HepG2 (cell line): ENCODE results near the gene HNRNPUL1. TPM values are rescaled to one million over a fixed set of nuclear protein-coding genes. Genes with fewer than 3 reads are reported as not detected.

Experiments
- ADNP ChIP-seq: sonication (generic); formaldehyde crosslinking; IDR thresholded peaks from 2 replicates; pipeline ENCODE4 v1.4.0; 2020; ENCODE audit warnings: missing genetic modification reagents
- FOXA3 ChIP-seq: IDR thresholded peaks from 2 replicates; pipeline ENCODE4 v1.6.1; 2016; ENCODE audit warnings: missing genetic modification reagents, missing compliant biosample characterization
- GATAD1 ChIP-seq: IDR thresholded peaks from 2 replicates; pipeline ENCODE4 v1.6.1; 2016; ENCODE audit warnings: missing genetic modification reagents, missing compliant biosample characterization
- HCFC1 ChIP-seq: fragments of 150-350 bp; IDR thresholded peaks from 2 replicates; pipeline ENCODE4 v1.6.1; 2014; ENCODE audit warnings: low read depth, low read length
- HMG20A ChIP-seq: IDR thresholded peaks from 2 replicates; pipeline ENCODE4 v1.6.1; 2016; ENCODE audit warnings: borderline replicate concordance
- MAFG ChIP-seq: sonication (generic); formaldehyde crosslinking; IDR thresholded peaks from 2 replicates; pipeline ENCODE4 v1.5.1; 2020; ENCODE audit warnings: mild to moderate bottlenecking, missing genetic modification reagents
- MIXL1 ChIP-seq: IDR thresholded peaks from 2 replicates; pipeline ENCODE4 v1.6.1; 2016
- NR2C2 ChIP-seq: sonication (generic); formaldehyde crosslinking; IDR thresholded peaks from 2 replicates; pipeline ENCODE4 v1.4.0; 2020; ENCODE audit warnings: missing genetic modification reagents, mild to moderate bottlenecking, moderate library complexity, borderline replicate concordance
- NR2F6 ChIP-seq, 2 experiments: IDR thresholded peaks; 2 replicates each; pipeline ENCODE4 v1.6.1; 2016; ENCODE audit warnings: antibody characterized with exemption in 1 of 2, mild to moderate bottlenecking in 1 of 2
- RFX1 ChIP-seq: fragments of 450-650 bp; IDR thresholded peaks from 2 replicates; pipeline ENCODE4 v1.6.1; 2017
- RFXANK ChIP-seq: IDR thresholded peaks from 2 replicates; pipeline ENCODE4 v1.6.1; 2016
- SRF ChIP-seq: IDR thresholded peaks from 2 replicates; pipeline ENCODE4 v1.6.1; 2011; ENCODE audit warnings: mild to moderate bottlenecking, low read depth, low read length, moderate library complexity
- TBX2 ChIP-seq: sonication (generic); formaldehyde crosslinking; IDR thresholded peaks from 2 replicates; pipeline ENCODE4 v1.5.0; 2020; ENCODE audit warnings: missing genetic modification reagents, mild to moderate bottlenecking, borderline replicate concordance
- TSC22D2 ChIP-seq: sonication (generic); formaldehyde crosslinking; IDR thresholded peaks from 2 replicates; pipeline ENCODE4 v1.5.1; 2020; ENCODE audit warnings: missing genetic modification reagents, mild to moderate bottlenecking, borderline replicate concordance
- ZNF264 ChIP-seq: sonication (generic); formaldehyde crosslinking; IDR thresholded peaks from 2 replicates; pipeline ENCODE4 v1.4.0; 2020; ENCODE audit warnings: missing genetic modification reagents
- ZNF629 ChIP-seq: sonication (generic); formaldehyde crosslinking; conservative IDR thresholded peaks from 2 replicates; pipeline ENCODE4 v1.5.0; 2020; ENCODE audit warnings: missing genetic modification reagents
- polyA plus RNA-seq, 8 experiments: library from polyadenylated mRNA; depleted of rRNA in 3 of 8; stranded (reverse) in 7 of 8; unstranded in 1 of 8; fragments of >200 nt; fragmentation: Illumina TruSeq in 4 of 8; extraction: Trizol in 4 of 8; gene quantifications; 2 replicates each; pipeline versions ENCODE4 v1.2.1 to v1.2.3, GENCODE V29; 2011 to 2016; ENCODE audit warnings: low read depth in 4 of 8, missing spikeins in 1 of 8, mixed read lengths in 1 of 8; ENCODE audit not compliant: insufficient read depth in 1 of 8
- total RNA-seq, 5 experiments: library from RNA; depleted of rRNA; stranded (reverse); fragments of >200 nt; fragmentation: Illumina TruSeq; extraction: Trizol; gene quantifications; 2 replicates each; pipeline ENCODE4 v1.2.3, GENCODE V29; 2016; ENCODE audit warnings: low read depth in 1 of 5
- TF ChIP-seq, protein P1 (sequence below): sonication (generic); formaldehyde crosslinking; IDR thresholded peaks from 2 replicates; pipeline ENCODE4 v1.4.0; 2020; ENCODE audit warnings: missing genetic modification reagents
- TF ChIP-seq, protein P2 (sequence below): sonication (generic); formaldehyde crosslinking; IDR thresholded peaks from 2 replicates; pipeline ENCODE4 v1.5.0; 2020; ENCODE audit warnings: missing genetic modification reagents
- TF ChIP-seq, protein P3 (sequence below): sonication (generic); formaldehyde crosslinking; IDR thresholded peaks from 2 replicates; pipeline ENCODE4 v1.5.1; 2020; ENCODE audit warnings: missing genetic modification reagents, mild to moderate bottlenecking, borderline replicate concordance
- TF ChIP-seq, protein P4 (sequence below): sonication (generic); formaldehyde crosslinking; IDR thresholded peaks from 2 replicates; pipeline ENCODE4 v1.4.0; 2020; ENCODE audit warnings: mild to moderate bottlenecking, missing genetic modification reagents, borderline replicate concordance

Gene HNRNPUL1
- total and polyA plus RNA-seq, 2 of the 13 experiments (the other 11 are each of a cell fraction or from before 2014, with no cell fraction given): 30.9 to 81.7 TPM

DNA sequence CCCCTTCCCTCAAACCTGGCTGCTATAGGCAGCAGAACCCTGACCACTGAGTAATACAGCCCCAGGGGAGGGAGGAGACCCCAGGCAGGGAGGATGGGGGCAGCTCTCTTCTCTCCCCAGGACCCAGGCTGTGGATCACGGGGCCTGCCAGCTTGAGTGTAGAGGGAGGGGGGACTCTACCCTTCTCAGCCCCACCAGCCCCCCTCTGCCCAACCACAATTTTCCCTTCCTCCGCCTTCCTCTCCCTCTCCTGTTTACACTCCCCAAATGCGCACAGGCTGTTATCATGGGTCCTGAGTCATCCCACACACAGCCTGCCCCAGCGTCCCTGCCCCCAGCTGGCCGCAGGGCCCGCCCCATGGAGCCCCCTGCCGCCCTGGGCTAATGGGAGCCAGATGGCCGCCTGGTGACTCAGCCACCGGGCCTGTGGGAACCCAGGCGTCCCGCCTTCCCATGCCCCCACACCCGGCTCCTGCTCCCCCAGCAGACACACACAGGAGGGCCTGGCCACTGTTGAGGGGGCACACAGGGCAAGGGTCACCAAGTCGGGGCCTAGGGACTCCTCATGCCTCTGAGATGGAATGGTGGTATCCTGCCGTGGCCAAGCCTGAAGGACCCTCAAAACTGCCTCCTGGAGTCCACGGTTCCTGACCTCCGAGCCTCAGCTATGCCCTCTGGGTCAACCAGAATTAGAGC lies 59.4 kb downstream of the HNRNPUL1 start (continued):
- TF ChIP-seq RFX1: no peak
- TF ChIP-seq, protein P1, sequence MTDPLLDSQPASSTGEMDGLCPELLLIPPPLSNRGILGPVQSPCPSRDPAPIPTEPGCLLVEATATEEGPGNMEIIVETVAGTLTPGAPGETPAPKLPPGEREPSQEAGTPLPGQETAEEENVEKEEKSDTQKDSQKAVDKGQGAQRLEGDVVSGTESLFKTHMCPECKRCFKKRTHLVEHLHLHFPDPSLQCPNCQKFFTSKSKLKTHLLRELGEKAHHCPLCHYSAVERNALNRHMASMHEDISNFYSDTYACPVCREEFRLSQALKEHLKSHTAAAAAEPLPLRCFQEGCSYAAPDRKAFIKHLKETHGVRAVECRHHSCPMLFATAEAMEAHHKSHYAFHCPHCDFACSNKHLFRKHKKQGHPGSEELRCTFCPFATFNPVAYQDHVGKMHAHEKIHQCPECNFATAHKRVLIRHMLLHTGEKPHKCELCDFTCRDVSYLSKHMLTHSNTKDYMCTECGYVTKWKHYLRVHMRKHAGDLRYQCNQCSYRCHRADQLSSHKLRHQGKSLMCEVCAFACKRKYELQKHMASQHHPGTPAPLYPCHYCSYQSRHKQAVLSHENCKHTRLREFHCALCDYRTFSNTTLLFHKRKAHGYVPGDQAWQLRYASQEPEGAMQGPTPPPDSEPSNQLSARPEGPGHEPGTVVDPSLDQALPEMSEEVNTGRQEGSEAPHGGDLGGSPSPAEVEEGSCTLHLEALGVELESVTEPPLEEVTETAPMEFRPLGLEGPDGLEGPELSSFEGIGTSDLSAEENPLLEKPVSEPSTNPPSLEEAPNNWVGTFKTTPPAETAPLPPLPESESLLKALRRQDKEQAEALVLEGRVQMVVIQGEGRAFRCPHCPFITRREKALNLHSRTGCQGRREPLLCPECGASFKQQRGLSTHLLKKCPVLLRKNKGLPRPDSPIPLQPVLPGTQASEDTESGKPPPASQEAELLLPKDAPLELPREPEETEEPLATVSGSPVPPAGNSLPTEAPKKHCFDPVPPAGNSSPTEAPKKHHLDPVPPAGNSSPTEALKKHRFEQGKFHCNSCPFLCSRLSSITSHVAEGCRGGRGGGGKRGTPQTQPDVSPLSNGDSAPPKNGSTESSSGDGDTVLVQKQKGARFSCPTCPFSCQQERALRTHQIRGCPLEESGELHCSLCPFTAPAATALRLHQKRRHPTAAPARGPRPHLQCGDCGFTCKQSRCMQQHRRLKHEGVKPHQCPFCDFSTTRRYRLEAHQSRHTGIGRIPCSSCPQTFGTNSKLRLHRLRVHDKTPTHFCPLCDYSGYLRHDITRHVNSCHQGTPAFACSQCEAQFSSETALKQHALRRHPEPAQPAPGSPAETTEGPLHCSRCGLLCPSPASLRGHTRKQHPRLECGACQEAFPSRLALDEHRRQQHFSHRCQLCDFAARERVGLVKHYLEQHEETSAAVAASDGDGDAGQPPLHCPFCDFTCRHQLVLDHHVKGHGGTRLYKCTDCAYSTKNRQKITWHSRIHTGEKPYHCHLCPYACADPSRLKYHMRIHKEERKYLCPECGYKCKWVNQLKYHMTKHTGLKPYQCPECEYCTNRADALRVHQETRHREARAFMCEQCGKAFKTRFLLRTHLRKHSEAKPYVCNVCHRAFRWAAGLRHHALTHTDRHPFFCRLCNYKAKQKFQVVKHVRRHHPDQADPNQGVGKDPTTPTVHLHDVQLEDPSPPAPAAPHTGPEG (CRISPR knock-in tag): no peak
- TF ChIP-seq FOXA3 (CRISPR knock-in tag): peak; percentile 90
- no peak for TF ChIP-seq MIXL1 (CRISPR knock-in tag)
- 0 out of 2 replicates have a peak, but pooled peaks have one; percentile 31 for TF ChIP-seq GATAD1 (CRISPR knock-in tag)
- TF ChIP-seq RFXANK (CRISPR knock-in tag): no peak
- 0 out of 2 replicates have a peak, but pooled peaks have one; percentile 11 for TF ChIP-seq NR2C2 (CRISPR knock-in tag)
- no peak for TF ChIP-seq TSC22D2 (CRISPR knock-in tag)
- TF ChIP-seq HMG20A (CRISPR knock-in tag): 0 out of 2 replicates have a peak, but pooled peaks have one; percentile 19
- no peak for TF ChIP-seq MAFG (CRISPR knock-in tag)
- no peak for TF ChIP-seq NR2F6 (IDR thresholded peaks at IDR 0.05)
- TF ChIP-seq NR2F6 (CRISPR knock-in tag; IDR thresholded peaks at IDR 0.05): peak; percentile 76
- no peak for TF ChIP-seq ZNF629 (CRISPR knock-in tag)
- TF ChIP-seq TBX2 (CRISPR knock-in tag): peak; percentile 19; the same call in 1 of the 2 replicates
- TF ChIP-seq, protein P2, sequence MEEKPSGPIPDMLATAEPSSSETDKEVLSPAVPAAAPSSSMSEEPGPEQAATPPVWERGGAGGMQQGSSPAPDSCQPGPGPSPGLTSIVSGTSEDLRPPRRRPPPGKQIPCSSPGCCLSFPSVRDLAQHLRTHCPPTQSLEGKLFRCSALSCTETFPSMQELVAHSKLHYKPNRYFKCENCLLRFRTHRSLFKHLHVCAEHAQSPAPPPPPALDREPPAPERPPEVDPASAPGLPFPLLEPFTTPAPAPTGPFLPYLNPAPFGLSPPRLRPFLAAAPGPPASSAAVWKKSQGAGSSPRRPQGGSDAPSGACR (CRISPR knock-in tag): 0 out of 2 replicates have a peak, but pooled peaks have one; percentile 79
- no peak for TF ChIP-seq HCFC1
- TF ChIP-seq, protein P3, sequence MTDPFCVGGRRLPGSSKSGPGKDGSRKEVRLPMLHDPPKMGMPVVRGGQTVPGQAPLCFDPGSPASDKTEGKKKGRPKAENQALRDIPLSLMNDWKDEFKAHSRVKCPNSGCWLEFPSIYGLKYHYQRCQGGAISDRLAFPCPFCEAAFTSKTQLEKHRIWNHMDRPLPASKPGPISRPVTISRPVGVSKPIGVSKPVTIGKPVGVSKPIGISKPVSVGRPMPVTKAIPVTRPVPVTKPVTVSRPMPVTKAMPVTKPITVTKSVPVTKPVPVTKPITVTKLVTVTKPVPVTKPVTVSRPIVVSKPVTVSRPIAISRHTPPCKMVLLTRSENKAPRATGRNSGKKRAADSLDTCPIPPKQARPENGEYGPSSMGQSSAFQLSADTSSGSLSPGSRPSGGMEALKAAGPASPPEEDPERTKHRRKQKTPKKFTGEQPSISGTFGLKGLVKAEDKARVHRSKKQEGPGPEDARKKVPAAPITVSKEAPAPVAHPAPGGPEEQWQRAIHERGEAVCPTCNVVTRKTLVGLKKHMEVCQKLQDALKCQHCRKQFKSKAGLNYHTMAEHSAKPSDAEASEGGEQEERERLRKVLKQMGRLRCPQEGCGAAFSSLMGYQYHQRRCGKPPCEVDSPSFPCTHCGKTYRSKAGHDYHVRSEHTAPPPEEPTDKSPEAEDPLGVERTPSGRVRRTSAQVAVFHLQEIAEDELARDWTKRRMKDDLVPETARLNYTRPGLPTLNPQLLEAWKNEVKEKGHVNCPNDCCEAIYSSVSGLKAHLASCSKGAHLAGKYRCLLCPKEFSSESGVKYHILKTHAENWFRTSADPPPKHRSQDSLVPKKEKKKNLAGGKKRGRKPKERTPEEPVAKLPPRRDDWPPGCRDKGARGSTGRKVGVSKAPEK (CRISPR knock-in tag): no peak
- TF ChIP-seq ZNF264 (CRISPR knock-in tag): no peak
- no peak for TF ChIP-seq SRF
- TF ChIP-seq, protein P4, sequence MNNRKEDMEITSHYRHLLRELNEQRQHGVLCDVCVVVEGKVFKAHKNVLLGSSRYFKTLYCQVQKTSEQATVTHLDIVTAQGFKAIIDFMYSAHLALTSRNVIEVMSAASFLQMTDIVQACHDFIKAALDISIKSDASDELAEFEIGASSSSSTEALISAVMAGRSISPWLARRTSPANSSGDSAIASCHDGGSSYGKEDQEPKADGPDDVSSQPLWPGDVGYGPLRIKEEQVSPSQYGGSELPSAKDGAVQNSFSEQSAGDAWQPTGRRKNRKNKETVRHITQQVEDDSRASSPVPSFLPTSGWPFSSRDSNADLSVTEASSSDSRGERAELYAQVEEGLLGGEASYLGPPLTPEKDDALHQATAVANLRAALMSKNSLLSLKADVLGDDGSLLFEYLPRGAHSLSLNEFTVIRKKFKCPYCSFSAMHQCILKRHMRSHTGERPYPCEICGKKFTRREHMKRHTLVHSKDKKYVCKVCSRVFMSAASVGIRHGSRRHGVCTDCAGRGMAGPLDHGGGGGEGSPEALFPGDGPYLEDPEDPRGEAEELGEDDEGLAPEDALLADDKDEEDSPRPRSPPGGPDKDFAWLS (CRISPR knock-in tag): peak; percentile 90; the same call in 1 of the 2 replicates
- TF ChIP-seq ADNP (CRISPR knock-in tag): no peak
